ENCODE data around the gene MEFV.

Gene MEFV

DNA sequence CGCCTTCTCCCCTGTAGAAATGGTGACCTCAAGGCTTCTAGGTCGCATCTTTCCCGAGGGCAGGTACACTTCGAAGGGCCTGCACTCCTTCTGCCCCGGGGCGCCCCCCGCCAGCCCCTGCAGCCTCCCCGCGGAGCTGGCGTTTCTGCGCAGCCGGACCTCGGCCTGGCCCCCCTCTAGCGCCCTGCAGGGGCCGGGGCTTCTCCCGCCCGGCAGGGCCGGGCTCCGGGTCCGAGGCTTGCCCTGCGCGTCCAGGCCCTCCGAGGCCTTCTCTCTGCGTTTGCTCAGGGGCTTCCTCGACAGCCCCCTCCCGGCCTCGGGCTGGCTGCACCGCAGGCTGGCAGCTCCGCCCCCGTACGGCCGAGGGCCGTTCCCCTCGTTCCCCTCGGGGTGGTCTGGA, 2.1 kb downstream of the MEFV start:
- Histone ChIP-seq H3K9me3 (ENCODE audit: insufficient read depth, low read length) (no peaks in the 10 kb centered on the region), H3K36me3 (replicated peaks; ENCODE audit: low read depth, low read length) (no peaks in the 10 kb centered on the region), H3K4me1 (ENCODE audit: low read length) (no peaks in the 10 kb centered on the region), H3K79me2 (ENCODE audit: low read length) (no peaks in the 10 kb centered on the region), H4K20me1 (ENCODE audit: insufficient read depth, low read length) (no peaks in the 10 kb centered on the region), H3K4me2 (ENCODE audit: low read length) (no peak overlapping the region), H3K4me3 (ENCODE audit: low read length) (no peak overlapping the region), H3K27ac (ENCODE audit: low read length) (no peak overlapping the region), H2AFZ (ENCODE audit: low read depth, low read length) (no peak overlapping the region), H3K9ac (ENCODE audit: low read length) (no peak overlapping the region), H3K27me3 (ENCODE audit: low read depth, low read length) (no peaks in the 10 kb centered on the region)
- no peak for TF ChIP-seq EZH2phosphoT487 (IDR thresholded peaks at IDR 0.05; ENCODE audit: low read depth)
- TF ChIP-seq, protein P1, sequence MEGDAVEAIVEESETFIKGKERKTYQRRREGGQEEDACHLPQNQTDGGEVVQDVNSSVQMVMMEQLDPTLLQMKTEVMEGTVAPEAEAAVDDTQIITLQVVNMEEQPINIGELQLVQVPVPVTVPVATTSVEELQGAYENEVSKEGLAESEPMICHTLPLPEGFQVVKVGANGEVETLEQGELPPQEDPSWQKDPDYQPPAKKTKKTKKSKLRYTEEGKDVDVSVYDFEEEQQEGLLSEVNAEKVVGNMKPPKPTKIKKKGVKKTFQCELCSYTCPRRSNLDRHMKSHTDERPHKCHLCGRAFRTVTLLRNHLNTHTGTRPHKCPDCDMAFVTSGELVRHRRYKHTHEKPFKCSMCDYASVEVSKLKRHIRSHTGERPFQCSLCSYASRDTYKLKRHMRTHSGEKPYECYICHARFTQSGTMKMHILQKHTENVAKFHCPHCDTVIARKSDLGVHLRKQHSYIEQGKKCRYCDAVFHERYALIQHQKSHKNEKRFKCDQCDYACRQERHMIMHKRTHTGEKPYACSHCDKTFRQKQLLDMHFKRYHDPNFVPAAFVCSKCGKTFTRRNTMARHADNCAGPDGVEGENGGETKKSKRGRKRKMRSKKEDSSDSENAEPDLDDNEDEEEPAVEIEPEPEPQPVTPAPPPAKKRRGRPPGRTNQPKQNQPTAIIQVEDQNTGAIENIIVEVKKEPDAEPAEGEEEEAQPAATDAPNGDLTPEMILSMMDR (IDR thresholded peaks at IDR 0.05; ENCODE audit: low read depth, low read length), result no peak

DNA sequence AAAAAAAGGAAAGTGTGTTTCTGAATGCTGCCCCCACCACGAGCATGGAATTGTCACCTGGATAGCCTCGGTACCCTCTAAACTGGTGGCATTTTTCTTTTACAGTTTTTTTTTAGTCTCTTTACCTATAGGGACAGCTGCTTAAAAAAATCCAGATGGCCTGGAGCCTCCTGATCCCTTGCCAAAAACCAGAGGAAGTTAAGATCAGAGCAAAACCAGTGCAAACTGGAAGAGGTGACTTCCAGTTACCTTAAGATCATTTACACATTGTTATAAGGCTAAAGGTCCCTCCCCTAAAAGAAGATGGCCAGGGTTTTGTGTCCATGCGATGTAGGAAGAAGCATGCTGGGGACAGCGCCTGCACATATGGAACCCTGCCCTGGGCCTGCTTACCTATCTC, 3.5 kb downstream of the MEFV start:
- H3K27ac ChIP-seq (ENCODE audit: low read length), result no peak overlapping the region
- H3K4me2 ChIP-seq (ENCODE audit: low read length), result no peak overlapping the region
- no peaks in the 10 kb centered on the region for H3K79me2 ChIP-seq (ENCODE audit: low read length)
- H4K20me1 ChIP-seq (ENCODE audit: insufficient read depth, low read length), result no peaks in the 10 kb centered on the region
- no peak for TF ChIP-seq EZH2phosphoT487 (IDR thresholded peaks at IDR 0.05; ENCODE audit: low read depth)
- no peaks in the 10 kb centered on the region for H3K9me3 ChIP-seq (ENCODE audit: insufficient read depth, low read length)
- no peaks in the 10 kb centered on the region for H3K36me3 ChIP-seq (replicated peaks; ENCODE audit: low read depth, low read length)
- H3K4me1 ChIP-seq (ENCODE audit: low read length), result no peaks in the 10 kb centered on the region
- H3K9ac ChIP-seq (ENCODE audit: low read length), result no peak overlapping the region
- H2AFZ ChIP-seq (ENCODE audit: low read depth, low read length), result no peak overlapping the region
- H3K4me3 ChIP-seq (ENCODE audit: low read length), result no peak overlapping the region
- no peaks in the 10 kb centered on the region for H3K27me3 ChIP-seq (ENCODE audit: low read depth, low read length)

DNA sequence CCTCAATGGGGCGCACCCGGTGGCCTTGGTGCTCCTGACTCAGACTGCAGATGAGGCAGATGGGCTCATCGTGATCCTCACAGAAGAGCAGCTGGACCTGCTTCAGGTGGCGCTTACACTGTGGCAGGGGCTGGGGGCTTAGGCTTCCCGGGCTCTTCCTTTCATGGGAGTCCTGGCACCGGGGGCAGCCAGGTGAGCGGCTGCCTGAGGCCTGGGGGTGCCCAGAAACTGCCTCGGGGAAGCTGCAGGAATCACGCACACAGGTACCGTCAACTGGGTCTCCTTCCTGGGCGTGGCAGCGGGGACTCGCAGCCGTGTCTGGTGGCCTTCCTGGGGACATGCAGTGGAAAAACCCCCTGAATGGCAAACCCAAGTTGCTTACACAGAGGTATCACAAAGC, 7.0 kb downstream of the MEFV start:
- Histone ChIP-seq H3K9ac (ENCODE audit: low read length) (no peak overlapping the region), H3K79me2 (ENCODE audit: low read length) (no peaks in the 10 kb centered on the region), H3K36me3 (replicated peaks; ENCODE audit: low read depth, low read length) (no peaks in the 10 kb centered on the region), H2AFZ (ENCODE audit: low read depth, low read length) (no peak overlapping the region), H3K27me3 (ENCODE audit: low read depth, low read length) (no peaks in the 10 kb centered on the region), H4K20me1 (ENCODE audit: insufficient read depth, low read length) (no peaks in the 10 kb centered on the region), H3K9me3 (ENCODE audit: insufficient read depth, low read length) (no peaks in the 10 kb centered on the region), H3K4me1 (ENCODE audit: low read length) (no peaks in the 10 kb centered on the region), H3K27ac (ENCODE audit: low read length) (no peak overlapping the region), H3K4me3 (ENCODE audit: low read length) (no peak overlapping the region), H3K4me2 (ENCODE audit: low read length) (no peak overlapping the region)
- TF ChIP-seq, protein P1 (IDR thresholded peaks at IDR 0.05; ENCODE audit: low read depth, low read length), result no peak
- no peak for TF ChIP-seq EZH2phosphoT487 (IDR thresholded peaks at IDR 0.05; ENCODE audit: low read depth)

DNA sequence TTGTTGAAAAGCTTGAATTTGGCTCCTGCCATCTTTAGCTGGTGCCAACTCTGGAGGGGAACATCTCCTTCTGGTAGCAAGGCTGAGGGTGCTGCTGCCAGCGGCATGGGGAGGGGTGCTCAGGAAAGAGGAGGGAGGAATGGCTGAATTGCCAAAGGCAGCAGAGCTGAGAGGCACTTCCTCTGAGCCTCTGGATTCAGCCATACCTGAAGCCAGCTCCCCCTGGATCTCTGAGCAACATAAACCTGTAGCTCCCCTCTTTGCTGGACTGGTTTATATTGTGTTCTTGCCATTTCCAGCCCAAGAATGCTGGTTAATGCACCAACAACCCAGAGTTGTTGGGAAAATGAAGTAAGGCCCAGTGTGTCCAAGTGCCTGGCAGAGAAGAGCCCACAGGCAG, 7.4 kb downstream of the MEFV start:
- Histone ChIP-seq H4K20me1 (ENCODE audit: insufficient read depth, low read length) (no peaks in the 10 kb centered on the region), H3K27ac (ENCODE audit: low read length) (no peak overlapping the region), H3K36me3 (replicated peaks; ENCODE audit: low read depth, low read length) (no peaks in the 10 kb centered on the region), H3K79me2 (ENCODE audit: low read length) (no peaks in the 10 kb centered on the region), H3K4me3 (ENCODE audit: low read length) (no peak overlapping the region), H3K9me3 (ENCODE audit: insufficient read depth, low read length) (no peaks in the 10 kb centered on the region), H2AFZ (ENCODE audit: low read depth, low read length) (no peak overlapping the region), H3K27me3 (ENCODE audit: low read depth, low read length) (no peaks in the 10 kb centered on the region), H3K4me1 (ENCODE audit: low read length) (no peaks in the 10 kb centered on the region), H3K4me2 (ENCODE audit: low read length) (no peak overlapping the region), H3K9ac (ENCODE audit: low read length) (no peak overlapping the region)
- TF ChIP-seq, protein P1 (IDR thresholded peaks at IDR 0.05; ENCODE audit: low read depth, low read length), result no peak
- TF ChIP-seq EZH2phosphoT487 (IDR thresholded peaks at IDR 0.05; ENCODE audit: low read depth), result no peak

DNA sequence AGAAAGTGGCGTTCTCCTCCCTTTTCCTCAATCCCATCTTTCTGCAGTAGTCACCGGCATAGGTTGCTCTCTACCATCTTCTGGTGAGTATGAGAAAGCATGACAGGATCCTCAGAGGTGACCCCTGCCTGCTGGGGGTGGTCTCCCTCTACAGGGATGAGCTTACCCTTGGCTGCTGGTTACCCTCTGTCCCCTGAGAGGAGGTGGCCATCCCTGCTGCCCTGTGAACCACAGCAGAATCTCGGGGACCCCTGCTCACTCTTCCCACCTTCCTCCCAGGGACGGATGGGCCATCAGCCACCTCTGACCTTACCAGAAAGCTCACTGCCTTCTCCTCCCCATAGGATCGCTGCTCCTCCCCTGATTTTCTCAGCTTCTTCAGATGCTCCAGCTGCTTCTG, 7.8 kb downstream of the MEFV start:
- Histone ChIP-seq H3K79me2 (ENCODE audit: low read length) (no peaks in the 10 kb centered on the region), H3K27ac (ENCODE audit: low read length) (no peak overlapping the region), H3K4me2 (ENCODE audit: low read length) (no peak overlapping the region), H2AFZ (ENCODE audit: low read depth, low read length) (no peak overlapping the region), H4K20me1 (ENCODE audit: insufficient read depth, low read length) (no peaks in the 10 kb centered on the region), H3K36me3 (replicated peaks; ENCODE audit: low read depth, low read length) (no peaks in the 10 kb centered on the region), H3K9me3 (ENCODE audit: insufficient read depth, low read length) (no peaks in the 10 kb centered on the region), H3K4me1 (ENCODE audit: low read length) (no peaks in the 10 kb centered on the region), H3K4me3 (ENCODE audit: low read length) (no peak overlapping the region), H3K27me3 (ENCODE audit: low read depth, low read length) (no peaks in the 10 kb centered on the region), H3K9ac (ENCODE audit: low read length) (no peak overlapping the region)
- TF ChIP-seq, protein P1 (IDR thresholded peaks at IDR 0.05; ENCODE audit: low read depth, low read length), result no peak
- no peak for TF ChIP-seq EZH2phosphoT487 (IDR thresholded peaks at IDR 0.05; ENCODE audit: low read depth)
